GM19023 (cell line): ENCODE data around the gene OTOP2.

Source experiments
- ATAC-seq: cut with Tn5 transposase; IDR thresholded peaks from one replicate; pipeline ENCODE4 v1.9.1; 2021; ENCODE audit warnings: mild to moderate bottlenecking, moderate library complexity; ENCODE audit not compliant: unreplicated experiment

The OTOP2 gene, protein sequence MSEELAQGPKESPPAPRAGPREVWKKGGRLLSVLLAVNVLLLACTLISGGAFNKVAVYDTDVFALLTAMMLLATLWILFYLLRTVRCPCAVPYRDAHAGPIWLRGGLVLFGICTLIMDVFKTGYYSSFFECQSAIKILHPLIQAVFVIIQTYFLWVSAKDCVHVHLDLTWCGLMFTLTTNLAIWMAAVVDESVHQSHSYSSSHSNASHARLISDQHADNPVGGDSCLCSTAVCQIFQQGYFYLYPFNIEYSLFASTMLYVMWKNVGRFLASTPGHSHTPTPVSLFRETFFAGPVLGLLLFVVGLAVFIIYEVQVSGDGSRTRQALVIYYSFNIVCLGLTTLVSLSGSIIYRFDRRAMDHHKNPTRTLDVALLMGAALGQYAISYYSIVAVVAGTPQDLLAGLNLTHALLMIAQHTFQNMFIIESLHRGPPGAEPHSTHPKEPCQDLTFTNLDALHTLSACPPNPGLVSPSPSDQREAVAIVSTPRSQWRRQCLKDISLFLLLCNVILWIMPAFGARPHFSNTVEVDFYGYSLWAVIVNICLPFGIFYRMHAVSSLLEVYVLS

DNA sequence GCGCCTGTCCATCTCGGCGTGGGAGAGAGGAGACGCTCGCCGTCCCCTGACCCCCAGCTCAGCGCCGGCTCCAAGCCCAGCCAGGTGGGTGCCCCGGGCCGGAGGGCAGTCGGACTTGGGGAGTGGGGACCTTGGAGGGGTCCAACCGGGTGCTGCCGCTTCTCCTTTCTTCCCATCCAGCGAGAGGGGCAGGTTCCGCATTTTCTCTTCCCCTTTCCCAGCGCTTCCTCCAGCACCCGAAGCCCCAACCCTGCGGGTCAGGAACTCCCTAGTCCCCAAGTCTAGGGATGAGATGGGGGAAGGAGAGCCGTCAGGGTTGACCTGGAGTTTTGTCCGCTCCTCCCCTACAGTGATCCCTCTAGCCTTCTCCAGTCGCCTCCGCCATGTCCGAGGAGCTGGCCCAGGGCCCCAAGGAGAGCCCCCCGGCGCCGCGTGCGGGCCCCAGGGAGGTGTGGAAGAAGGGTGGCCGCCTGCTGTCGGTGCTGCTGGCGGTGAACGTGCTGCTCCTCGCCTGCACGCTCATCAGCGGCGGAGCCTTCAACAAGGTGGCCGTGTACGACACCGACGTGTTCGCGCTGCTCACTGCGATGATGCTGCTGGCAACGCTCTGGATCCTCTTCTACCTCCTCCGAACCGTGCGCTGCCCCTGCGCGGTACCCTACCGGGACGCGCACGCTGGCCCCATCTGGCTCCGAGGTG, at the start of gene OTOP2:
TSS of gene OTOP2 (plus strand) at position 24 of the 699 bp plus-strand sequence. CDS start at position 384, 360 bp downstream.
- no peak for ATAC-seq

DNA sequence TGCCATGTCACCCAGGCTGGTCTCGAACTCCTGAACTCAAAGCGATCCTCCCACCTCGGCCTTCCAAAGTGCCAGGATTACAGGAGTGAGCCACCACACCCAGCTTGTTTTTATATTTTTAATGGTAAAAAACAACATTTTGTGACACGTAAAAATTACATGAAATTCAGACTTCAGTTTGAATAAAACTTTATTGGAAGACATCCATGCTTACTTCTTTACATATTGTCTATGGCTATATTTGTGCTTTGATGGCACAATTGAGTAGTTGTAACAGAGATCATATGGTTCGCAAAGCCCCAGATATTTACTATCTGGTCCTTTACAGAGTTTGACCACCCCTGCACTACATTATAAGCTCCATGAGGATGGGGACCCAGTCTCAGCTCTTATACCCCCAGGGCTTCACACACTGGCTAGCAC, 49.4 kb upstream of the OTOP2 start:
- ATAC-seq: no peak

DNA sequence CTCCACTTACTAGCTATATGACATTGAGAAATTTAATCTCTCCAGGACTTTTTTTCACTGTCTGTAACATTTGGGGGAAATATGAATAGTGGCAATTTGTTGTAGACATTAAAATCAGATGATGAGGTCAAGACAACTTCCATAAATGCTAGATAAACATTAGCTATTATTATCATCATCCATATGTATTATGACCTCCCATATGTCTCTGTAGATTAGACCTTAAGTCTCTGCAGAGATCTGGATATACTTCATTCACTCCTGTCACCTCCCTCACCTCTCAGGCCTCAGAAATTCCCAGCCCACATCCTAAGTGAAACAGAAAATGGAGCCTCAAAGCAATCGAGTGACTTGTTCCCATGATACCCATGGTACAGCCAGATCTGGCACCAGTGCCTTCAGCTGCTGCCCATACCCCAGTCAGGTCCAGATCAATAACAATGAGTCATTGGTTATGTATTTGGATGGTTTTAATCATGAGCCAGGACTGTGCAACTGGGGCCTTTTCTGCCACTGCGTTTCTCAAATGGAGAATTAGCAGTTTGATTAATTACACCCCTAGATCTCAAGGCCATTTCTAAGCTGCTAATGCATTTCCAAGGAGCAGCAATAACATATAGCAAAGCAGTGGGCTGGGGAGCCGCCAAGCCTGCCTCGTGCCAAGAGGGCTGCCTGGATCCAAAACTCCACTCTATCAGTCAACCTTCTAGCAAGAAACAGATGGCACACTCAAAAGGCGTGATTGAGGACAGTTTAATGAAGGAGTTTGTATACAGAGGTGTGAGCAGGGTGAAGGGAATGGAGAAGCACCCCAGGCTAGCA, 48.7 kb upstream of the OTOP2 start:
- no peak for ATAC-seq

DNA sequence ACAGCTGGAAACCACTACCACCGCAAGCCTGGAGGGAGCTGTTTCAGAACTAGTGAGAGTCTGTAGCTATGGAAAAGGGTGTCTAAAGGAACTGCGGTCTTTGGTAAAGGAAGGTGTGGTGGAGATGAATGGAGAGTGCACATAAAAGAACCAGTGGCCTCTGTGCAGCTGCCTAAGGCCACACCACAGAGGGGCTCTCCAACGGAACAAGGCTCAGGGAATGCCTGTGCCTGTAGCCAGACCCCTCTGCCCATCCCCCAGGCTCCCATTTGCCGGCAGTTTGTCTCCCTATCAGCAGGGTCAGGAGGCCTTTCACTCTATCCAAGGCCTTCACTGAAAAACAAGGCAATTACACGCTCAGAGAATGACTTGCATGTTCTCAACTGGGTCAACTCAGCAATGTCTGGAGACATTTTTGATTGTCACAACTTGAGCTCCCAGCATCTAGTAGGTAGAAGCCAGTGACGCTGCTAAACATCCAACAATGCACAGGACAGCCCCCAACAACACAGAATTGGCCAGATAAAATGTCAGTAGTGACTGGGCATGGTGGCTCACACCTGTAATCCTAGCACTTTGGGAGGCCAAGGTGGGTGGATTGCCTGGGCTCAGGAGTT, 48.0 kb upstream of the OTOP2 start:
- no peak for ATAC-seq

DNA sequence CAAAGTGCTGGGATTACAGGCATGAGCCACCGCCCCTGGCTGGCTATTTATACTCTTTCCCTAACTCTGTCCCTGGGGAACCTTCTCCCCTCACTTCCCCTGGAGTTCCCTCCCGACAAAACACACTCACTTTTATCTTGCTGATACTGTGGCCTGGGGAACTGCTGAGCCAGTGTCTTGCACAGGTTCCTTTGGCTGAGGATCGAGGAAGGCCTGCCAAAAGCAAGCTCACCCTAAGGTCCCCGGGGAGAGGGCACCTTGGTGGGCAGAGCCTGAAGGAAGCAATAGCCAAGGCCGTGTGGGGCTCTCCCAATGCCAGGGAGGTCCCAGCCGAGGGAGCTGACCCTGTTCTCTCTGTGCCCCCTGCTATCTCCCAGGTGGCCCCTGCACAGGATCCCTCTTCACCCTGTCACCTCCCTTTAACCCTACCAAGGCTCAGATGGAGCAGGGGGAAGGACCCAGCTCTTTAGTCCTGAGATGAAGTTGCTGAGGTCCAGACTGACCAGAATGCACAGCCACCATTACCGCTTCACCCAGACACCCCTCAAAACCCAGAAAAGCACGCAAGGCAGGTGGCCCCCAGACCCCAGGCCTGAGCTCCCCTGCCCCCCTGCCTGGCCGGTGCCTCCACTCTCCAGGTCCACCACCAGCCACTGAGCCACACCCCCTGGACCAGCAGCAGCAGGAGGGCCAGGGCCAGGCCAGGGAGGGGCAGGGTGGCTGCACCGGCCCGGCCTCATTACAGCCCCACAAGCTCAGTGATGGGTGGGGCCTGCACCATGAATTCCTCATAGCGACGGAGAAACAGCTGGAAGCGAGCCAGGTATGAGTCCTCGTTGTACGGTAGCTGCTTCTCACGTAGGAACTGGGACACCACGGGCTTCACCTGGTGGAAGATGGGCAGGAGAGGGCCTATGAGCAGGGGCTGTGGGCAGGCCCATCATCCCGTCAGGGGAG, 46.2 kb upstream of the OTOP2 start:
- ATAC-seq: no peak

DNA sequence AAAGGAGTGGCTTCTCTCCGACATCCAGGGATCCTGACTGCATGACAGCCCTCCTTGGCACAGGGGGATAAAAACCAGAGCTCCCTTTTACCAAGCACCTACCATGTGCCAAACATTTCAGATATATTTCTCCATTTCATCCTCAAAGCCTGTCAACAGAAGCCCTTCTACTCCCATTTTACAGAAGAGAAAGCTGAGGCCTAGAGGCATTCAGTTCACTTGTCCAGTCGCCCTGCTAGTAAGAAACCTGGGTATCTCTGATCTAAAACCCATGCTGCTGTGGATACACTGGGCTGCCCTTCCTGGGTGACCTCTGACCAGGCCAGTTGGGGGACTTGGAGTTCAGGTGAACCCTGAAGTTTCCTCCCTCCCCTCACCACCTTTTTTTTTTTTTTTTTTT, 45.4 kb upstream of the OTOP2 start:
- no peak for ATAC-seq

DNA sequence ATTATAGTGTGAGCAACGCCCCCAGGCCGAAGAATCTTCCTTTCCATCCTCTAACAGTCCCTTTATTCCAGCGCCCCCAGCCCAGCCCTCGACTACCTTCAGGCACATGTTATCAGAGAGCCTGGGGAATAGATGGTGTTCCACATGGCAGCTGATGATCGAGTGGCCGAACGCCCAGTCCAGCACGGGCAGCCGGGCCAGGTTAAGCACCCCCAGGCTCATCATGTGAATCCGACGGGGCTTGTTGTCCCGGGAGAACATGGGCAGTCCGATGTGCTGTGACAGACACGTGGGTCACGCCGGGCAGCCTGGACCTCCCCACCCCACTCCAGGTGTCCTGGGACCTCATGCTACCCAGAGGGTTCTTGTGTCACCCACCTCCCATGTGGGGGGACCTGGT, 44.8 kb upstream of the OTOP2 start:
- no peak for ATAC-seq

DNA sequence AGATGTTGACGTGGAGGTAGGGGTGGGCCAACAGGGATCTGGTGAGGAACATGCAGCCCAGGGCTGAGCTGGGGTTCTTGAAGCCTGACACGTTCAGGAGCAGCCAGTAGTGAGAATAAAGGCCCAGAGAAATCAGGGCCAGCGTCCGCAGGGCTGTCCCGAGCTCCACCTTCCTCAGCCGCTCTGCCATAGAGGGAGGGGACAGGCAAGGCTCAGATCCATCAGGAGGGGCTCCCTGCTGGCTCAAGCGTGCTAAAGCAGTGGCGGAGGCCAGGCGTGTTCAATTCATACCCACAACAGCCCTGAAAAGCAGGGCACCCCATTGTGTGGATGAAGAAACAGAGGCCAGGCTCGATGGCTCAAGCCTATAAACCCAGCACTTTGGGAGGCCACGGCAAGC, 43.0 kb upstream of the OTOP2 start:
- no peak for ATAC-seq

DNA sequence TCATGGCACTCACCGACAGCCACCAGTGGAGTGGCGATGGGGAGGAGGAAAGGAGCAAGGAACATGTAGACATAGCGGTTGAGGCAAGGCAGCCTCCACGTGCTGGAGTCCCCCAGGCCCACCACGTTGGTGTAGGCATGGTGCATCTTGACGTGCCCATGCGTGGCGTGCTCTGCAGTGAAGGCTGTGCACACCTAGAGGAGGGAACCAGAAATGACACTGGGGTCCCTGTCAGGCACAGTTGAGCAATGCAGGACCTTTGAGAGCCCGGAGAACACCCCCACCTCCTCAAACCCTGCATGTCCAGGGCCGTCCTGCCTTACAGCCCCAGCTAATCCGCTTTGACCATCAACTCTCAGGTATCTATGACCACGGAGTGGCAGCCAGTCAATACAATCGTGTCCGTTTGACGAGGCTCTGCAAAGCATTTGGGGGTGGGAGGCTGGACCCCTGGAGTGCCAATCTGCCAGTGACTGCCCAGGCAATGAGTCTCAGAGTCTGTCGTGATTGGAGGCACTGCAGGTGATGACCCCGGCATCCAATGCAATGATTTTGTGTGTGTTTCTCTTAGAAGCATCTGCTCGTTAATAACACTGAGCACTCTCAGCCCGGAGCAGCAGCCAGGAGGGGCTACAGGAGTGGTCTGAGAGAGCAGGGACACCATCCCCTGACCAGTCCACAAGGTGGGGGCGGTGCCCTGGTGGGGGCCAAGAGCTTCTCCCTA, 41.4 kb upstream of the OTOP2 start:
- no peak for ATAC-seq

DNA sequence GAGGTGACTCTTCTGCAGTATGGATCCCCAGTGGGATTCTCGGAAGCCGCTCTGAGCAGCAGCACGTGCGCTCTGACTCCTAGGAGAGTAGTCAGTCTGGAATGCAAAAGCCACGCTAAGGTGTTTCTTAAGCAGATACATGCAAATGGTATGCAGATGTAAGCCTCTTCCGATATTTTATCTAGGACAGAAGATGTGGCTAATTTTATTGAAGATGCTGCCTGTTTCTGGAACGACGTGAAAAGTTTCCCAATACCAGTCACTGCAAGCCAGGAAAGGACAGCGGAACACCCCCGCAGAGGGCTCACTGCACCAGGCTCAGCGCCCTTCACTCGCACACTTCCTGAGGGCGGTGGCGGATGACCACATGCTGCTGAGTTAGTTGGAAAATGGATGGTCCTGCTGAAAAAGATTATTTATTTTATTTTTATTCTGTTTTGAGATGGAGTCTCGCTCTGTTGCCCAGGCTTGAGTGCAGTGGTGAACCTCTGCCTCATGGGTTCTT, 40.8 kb upstream of the OTOP2 start:
- ATAC-seq: no peak

DNA sequence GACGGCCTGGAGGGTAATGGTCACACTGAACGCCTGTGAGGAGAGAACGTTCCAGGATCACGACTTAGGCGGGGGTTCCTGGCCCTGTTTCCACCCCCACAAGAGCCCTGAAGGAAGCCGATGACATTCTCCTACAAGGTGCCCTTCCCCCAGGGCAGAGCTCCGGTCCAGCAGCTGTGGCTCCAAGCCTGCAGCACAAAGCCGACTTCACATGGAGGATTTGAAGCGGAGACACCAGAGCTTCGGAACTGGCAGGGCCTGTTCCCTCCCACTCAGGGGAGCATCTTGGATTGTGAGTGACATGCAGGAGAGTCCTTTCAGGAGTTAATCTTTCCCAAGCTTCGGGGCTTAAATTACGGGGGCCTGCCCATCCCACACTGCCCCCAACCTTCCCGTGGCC, 35.6 kb upstream of the OTOP2 start:
- ATAC-seq: no peak

DNA sequence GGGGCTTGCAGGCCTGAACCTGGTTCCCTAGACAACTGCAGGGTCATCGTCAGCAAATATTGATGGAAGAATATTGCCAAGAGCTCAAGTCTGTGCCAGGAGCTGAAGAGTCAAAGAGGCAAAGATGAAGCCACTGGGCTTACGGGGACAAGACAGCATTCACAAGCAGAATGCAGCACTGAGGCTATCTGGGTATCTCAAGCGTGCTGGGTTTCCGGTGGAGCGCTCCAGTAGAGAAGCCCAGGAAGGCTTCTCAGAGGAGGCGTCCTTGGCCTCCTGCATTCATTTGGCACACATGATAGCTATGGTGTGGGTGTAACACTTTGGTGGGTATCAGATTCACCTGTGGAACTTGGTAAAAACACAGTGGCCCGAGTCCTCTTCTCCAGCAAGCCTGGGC, 33.5 kb upstream of the OTOP2 start:
- no peak for ATAC-seq

DNA sequence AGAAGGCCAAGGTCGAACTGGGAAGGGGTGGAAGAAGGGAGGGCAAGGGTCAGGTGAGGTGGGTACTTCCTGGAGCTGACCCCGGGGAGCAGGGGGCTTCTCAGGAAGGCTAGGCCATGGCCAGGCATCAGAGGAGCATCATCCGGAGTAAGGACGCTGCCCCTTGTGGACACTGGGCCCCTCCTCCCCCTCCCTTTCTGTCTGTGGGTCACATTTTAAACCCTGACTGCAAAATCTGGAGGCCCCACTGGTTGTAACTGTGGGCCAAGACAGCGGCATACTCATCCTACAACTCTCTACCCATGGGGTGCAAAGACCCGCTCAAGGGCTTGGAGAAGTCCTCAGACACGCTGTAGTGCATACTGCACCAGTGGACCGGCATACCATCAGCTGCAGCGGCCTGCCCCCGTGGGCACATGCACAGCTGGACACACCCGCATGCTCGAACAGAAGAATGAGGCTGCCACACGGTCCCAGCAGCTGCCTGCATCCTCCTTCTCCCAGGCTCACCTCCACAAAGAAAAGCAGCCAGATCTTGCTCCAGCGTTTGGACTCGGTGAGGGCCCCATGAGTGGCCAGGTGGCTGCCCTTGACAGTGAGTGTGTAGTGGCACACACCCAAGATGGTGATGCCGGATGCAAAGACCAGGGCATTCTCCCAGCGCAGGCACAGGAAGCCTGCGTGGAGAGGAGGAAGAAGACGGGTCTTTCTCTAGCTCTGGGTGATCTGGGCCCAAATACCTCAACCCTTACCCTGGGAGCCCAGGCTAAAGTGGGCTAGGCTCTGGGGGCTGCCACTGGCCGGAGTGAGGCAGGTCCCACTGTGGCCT, 31.8 kb upstream of the OTOP2 start:
- ATAC-seq: no peak

DNA sequence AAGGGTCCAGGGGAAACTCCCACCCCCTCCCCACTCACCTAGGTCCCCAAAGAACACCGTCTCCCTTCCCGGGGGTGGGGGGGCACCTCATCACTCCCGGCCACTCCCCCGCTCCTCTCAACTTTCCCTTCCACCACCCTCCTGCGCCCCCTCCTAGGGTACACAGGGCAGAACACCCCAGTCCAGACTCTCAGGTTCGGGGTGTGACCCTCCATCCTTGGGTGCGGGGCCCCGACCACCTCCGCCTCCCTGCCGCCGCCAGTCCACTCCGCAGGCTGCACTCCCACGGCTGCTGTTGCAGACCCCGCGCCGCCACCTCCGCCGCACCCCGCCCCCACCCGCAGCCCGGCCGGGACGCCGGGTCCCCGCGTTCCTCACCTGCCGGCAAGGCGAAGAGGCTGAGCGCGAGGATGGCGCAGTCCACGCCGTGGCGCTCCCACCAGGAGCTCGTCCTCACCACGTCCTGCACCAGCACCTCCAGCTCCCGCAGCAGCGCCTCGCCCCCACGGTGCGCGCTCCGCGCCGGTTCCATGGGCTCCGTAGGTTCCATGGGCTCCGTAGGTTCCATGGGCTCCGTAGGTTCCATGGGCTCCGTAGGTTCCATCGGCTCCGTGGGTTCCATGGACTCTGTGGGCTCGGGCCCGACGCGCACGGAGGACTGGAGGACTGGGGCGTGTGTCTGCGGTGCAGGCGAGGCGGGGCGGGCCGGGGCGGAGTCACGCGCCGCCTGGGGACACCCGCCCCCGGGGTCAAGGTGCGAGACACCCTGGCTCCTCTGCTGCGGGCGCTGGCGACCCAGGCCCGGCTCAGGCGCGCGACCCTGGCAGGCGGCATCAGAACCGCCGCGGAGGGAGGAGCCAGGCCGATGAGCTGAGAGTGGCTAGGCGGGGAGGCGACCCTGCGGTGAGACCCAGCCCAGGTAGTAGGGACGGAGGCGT, 30.8 kb upstream of the OTOP2 start, which contains the start of gene FADS6:
TSS of gene FADS6 (minus strand) at position 660 of the 938 bp plus-strand sequence. CDS start at position 622, 38 bp downstream.
- no peak for ATAC-seq

DNA sequence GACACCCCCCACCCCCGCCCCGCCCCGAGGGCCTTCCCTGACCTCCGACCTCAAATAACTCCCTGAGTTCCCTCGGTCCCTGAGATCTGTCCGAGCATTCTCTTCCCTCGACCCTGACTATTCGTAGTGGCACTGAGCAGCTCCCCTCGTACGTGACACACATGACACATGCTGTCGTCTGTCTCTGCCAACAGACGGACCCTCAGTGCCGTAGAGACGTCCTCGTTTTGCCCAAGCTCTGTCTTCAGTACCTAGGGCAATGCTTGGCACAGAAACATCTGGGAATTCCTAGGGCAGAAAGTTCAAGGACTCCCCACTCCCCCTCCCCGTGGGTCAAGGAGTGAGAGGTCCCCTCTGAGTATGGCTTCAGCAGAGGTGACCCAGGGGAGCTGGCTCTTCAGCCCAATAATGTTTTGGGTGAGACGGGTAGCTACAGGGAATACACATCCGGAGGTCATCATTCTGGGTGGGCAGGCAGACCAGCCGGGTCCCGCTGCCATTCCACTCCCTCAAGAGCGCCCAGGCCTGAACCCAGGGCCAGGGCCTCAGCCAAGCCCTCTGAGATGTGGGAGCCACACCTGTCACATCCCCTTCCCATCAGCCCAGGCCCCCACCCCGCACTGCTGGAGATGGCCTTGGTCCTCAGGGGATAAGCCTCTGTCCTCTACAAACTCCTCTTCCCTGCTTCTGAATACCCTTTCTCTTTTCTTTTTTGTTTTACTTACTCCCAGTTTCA, 30.0 kb upstream of the OTOP2 start:
- no peak for ATAC-seq

DNA sequence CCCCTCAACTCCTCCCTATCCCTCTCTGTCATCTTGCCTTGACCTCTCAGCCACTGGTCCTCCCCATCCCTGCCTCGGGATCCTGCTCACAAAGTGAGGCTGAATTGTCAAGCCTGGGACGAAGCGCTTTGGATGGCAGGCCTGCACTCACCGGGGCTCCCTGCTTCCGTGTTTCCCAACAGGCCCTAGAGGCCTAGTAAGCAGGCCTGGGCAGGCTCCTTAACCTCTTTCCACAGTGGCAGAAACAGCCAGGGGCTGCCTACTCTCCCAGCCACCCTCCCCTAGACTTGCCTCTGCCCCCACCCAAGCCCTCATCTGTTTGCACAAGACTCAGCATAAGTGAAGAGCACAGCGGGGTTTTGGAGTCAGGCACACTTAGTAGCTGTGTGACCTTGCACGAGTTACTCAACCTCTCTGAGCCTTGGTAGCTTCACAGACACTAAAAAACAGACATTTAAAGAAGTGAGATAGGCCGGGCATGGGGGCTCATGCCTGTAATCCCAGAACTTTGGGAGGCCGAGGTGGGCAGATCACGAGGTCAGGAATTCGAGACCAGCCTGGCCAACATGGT, 25.6 kb upstream of the OTOP2 start:
- no peak for ATAC-seq
